Fibroblast of lung (primary cell): ENCODE measurements around the gene H2AZ2.

Experiments used
- EZH2 ChIP-seq: IDR thresholded peaks from 2 replicates; pipeline ENCODE4 v1.5.1; 2012; ENCODE audit warnings: low read length, control low read depth, mild to moderate bottlenecking; ENCODE audit errors: missing control alignments
- TF ChIP-seq, protein P1 (sequence below), 2 donors: IDR thresholded peaks in 1 of 2; conservative IDR thresholded peaks in 1 of 2; 1 replicate in 1 of 2; 2 replicates in 1 of 2; pipeline ENCODE4 v1.5.1; 2011 to 2012; ENCODE audit warnings: low read length in 2 of 2, control low read depth in 1 of 2, inconsistent platforms in 1 of 2, low read depth in 1 of 2, mild to moderate bottlenecking in 1 of 2

DNA sequence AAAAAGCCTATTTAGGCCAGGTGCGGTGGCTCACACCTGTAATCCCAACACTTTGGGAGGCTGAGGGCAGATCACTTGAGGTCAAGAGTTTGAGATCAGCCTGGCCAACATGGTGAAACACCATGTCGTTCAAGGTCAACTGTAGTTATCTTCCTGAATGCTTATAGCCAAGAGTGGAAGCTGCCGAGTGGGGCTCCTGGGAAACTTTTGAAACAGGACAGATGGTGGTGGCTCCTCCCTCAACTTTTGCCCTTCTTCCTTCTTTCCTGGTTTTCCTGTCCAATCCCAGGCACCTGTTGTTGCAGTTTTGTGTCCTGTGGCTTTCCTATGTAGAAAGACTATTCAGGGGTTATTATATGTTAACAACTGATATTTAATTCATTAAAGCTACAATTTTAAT, 60.1 kb downstream of the H2AZ2 start:
- TF ChIP-seq, protein P1, sequence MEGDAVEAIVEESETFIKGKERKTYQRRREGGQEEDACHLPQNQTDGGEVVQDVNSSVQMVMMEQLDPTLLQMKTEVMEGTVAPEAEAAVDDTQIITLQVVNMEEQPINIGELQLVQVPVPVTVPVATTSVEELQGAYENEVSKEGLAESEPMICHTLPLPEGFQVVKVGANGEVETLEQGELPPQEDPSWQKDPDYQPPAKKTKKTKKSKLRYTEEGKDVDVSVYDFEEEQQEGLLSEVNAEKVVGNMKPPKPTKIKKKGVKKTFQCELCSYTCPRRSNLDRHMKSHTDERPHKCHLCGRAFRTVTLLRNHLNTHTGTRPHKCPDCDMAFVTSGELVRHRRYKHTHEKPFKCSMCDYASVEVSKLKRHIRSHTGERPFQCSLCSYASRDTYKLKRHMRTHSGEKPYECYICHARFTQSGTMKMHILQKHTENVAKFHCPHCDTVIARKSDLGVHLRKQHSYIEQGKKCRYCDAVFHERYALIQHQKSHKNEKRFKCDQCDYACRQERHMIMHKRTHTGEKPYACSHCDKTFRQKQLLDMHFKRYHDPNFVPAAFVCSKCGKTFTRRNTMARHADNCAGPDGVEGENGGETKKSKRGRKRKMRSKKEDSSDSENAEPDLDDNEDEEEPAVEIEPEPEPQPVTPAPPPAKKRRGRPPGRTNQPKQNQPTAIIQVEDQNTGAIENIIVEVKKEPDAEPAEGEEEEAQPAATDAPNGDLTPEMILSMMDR (conservative IDR thresholded peaks at IDR 0.05 in 1 of 2, IDR thresholded peaks at IDR 0.05 in 1 of 2; ENCODE audit: low read depth in 1 of 2, low read length in 2 of 2) = no peak
- TF ChIP-seq EZH2 = no peak
